K562 (cell line): ENCODE measurements around the gene AGO3. TPM values are rescaled to one million over a fixed set of nuclear protein-coding genes. Genes with fewer than 3 reads are reported as not detected.

Source experiments
- CEBPZ ChIP-seq: fragments of 150-350 bp; IDR thresholded peaks from 2 replicates; pipeline ENCODE4 v1.6.1; 2014; ENCODE audit warnings: low read depth, mild to moderate bottlenecking, low read length, borderline replicate concordance
- CXXC5 ChIP-seq: fragments of 250-450 bp; sonication (Bioruptor Pico); IDR thresholded peaks from 2 replicates; pipeline ENCODE4 v1.8.0; 2022; ENCODE audit warnings: inconsistent platforms, mild to moderate bottlenecking, moderate library complexity
- EP300 ChIP-seq: IDR thresholded peaks from 2 replicates; pipeline ENCODE4 v1.6.1; 2012; ENCODE audit warnings: low read length, improper control_type of control experiment
- EWSR1 ChIP-seq: fragments of 450-650 bp; IDR thresholded peaks from 2 replicates; pipeline ENCODE4 v1.6.1; 2018; ENCODE audit warnings: borderline replicate concordance, mild to moderate bottlenecking, low read depth, moderate library complexity; ENCODE audit not compliant: partially characterized antibody
- FUS ChIP-seq: fragments of 200-400 bp; formaldehyde crosslinking; optimal IDR thresholded peaks from 2 replicates; pipeline ENCODE3; 2017; ENCODE audit warnings: low read depth, low read length
- GABPA ChIP-seq: fragments of 200-800 bp; sonication (Bioruptor generic); conservative IDR thresholded peaks from 2 replicates; pipeline ENCODE4 v1.6.1; 2016; ENCODE audit warnings: low read depth, missing genetic modification characterization, missing compliant biosample characterization
- KAT8 ChIP-seq: fragments of 450-650 bp; IDR thresholded peaks from 2 replicates; pipeline ENCODE4 v1.6.1; 2016; ENCODE audit warnings: low read depth, mild to moderate bottlenecking
- LEF1 ChIP-seq: fragments of 450-650 bp; IDR thresholded peaks from 2 replicates; pipeline ENCODE4 v1.6.1; 2016; ENCODE audit warnings: mild to moderate bottlenecking
- MAZ ChIP-seq, 2 experiments: fragments of 450-650 bp in 1 of 2; sonication (generic) in 1 of 2; formaldehyde crosslinking; IDR thresholded peaks in 1 of 2; conservative IDR thresholded peaks in 1 of 2; 2 replicates each; pipeline versions ENCODE4 v1.4.0 to v1.5.0; 2020; ENCODE audit warnings: mild to moderate bottlenecking in 1 of 2, missing genetic modification reagents in 1 of 2
- MCM5 ChIP-seq: fragments of 450-650 bp; IDR thresholded peaks from 2 replicates; pipeline ENCODE4 v1.6.1; 2016; ENCODE audit warnings: low read depth
- MNT ChIP-seq, 2 experiments: fragments of 450-650 bp; conservative IDR thresholded peaks; 2 replicates each; pipeline ENCODE4 v1.6.1; 2017; ENCODE audit warnings: mild to moderate bottlenecking in 2 of 2, moderate library complexity in 2 of 2
- MTF1 ChIP-seq: fragments of 250-450 bp; sonication (Bioruptor Pico); IDR thresholded peaks from 2 replicates; pipeline ENCODE4 v1.9.0; 2021; ENCODE audit warnings: moderate library complexity, mild to moderate bottlenecking, inconsistent platforms, borderline replicate concordance
- NCOA2 ChIP-seq, 2 experiments: fragments of 450-650 bp; IDR thresholded peaks; 2 replicates each; pipeline ENCODE4 v1.6.1; 2018; ENCODE audit warnings: mild to moderate bottlenecking in 2 of 2, moderate library complexity in 1 of 2; ENCODE audit not compliant: partially characterized antibody in 2 of 2
- NR1H2 ChIP-seq: sonication (generic); formaldehyde crosslinking; IDR thresholded peaks from 2 replicates; pipeline ENCODE4 v1.4.0; 2020; ENCODE audit warnings: mild to moderate bottlenecking, missing genetic modification reagents
- PYGO2 ChIP-seq: fragments of 450-650 bp; IDR thresholded peaks from 2 replicates; pipeline ENCODE4 v1.6.1; 2016; ENCODE audit warnings: mild to moderate bottlenecking, missing genetic modification characterization, moderate library complexity, missing compliant biosample characterization
- RNF2 ChIP-seq: sonication (generic); IDR thresholded peaks from 2 replicates; pipeline ENCODE4 v1.6.1; 2016
- XRCC5 ChIP-seq: fragments of 200-400 bp; formaldehyde crosslinking; IDR thresholded peaks from 2 replicates; pipeline ENCODE4 v1.6.1; 2017; ENCODE audit warnings: low read depth, mild to moderate bottlenecking, low read length
- ZBTB26 ChIP-seq: fragments of 450-650 bp; formaldehyde crosslinking; IDR thresholded peaks from 2 replicates; pipeline ENCODE4 v1.4.0; 2022; ENCODE audit warnings: missing genetic modification characterization
- ZFP1 ChIP-seq: fragments of 450-650 bp; formaldehyde crosslinking; IDR thresholded peaks from 2 replicates; pipeline ENCODE4 v1.4.0; 2020; ENCODE audit warnings: mild to moderate bottlenecking, mixed read lengths
- ZNF146 ChIP-seq: IDR thresholded peaks from one replicate; pipeline ENCODE4 v1.6.1; 2018; ENCODE audit warnings: missing compliant biosample characterization; ENCODE audit not compliant: unreplicated experiment
- ZNF408 ChIP-seq: fragments of 250-450 bp; sonication (Bioruptor Pico); IDR thresholded peaks from 2 replicates; pipeline ENCODE4 v1.4.0; 2020; ENCODE audit warnings: low read depth, mild to moderate bottlenecking, moderate library complexity
- polyA plus RNA-seq, 8 experiments: library from polyadenylated mRNA; depleted of rRNA in 4 of 8; stranded (reverse) in 5 of 8; unstranded in 3 of 8; fragments of >200 nt; fragmentation: Nextera tagmentation in 2 of 8; fragmentation: Illumina TruSeq in 1 of 8; extraction: Ambion mirVana in 2 of 8; extraction: Trizol in 1 of 8; gene quantifications; 2 replicates each; pipeline versions ENCODE4 v1.2.1 to v1.2.3, GENCODE V29; 2011 to 2014; ENCODE audit warnings: inconsistent platforms in 1 of 8, missing spikeins in 1 of 8
- total RNA-seq, 7 experiments: library from RNA; depleted of rRNA in 6 of 7; stranded (reverse); fragments of >200 nt in 6 of 7; fragmentation: Illumina TruSeq in 2 of 7; extraction: Trizol in 2 of 7; gene quantifications; 2 replicates each; pipeline versions ENCODE4 v1.2.1 to v1.2.3, GENCODE V29; 2011 to 2021; ENCODE audit warnings: low replicate concordance in 1 of 7

AGO3 gene
- total and polyA plus RNA-seq, 9 of the 15 experiments (the other 6 are each of a cell fraction or from before 2014, with no cell fraction given) = 4.5 to 41.5 (median 22.7) TPM

GRCh38 chr1:36088577-36089392 is 157.9 kb downstream of the AGO3 start, which contains the start of gene ADPRS (continued):
- TF ChIP-seq GABPA (peak; percentile 100), ZNF408 (CRISPR knock-in tag) (no peak), ZNF146 (CRISPR knock-in tag) (no peak), ZFP1 (CRISPR knock-in tag) (no peak), XRCC5 (peak; percentile 99), NCOA2 (IDR thresholded peaks at IDR 0.05; ENCODE audit: partially characterized antibody in 2 of 2) (no peak), MCM5 (no peak), EWSR1 (no peak), NR1H2 (CRISPR knock-in tag) (no peak; the same call in 1 of the 2 replicates), LEF1 (no peak), MAZ (CRISPR knock-in tag; conservative IDR thresholded peaks at IDR 0.05 in 1 of 2, IDR thresholded peaks at IDR 0.05 in 1 of 2) (peak; percentile 94), EP300 (peak; percentile 56), CXXC5 (peak; percentile 94), KAT8 (no peak), RNF2 (peak; percentile 64), MNT (conservative IDR thresholded peaks at IDR 0.05) (peak; percentile 93 to 98), ZBTB26 (CRISPR knock-in tag) (0 out of 2 replicates have a peak, but pooled peaks have one; percentile 30), CEBPZ (no peak), PYGO2 (tag) (no peak), MTF1 (CRISPR knock-in tag) (no peak), FUS (peak; percentile 64)
